CMK (cell line): Measurements from ENCODE around the gene TMC2.
"Not testable (repeated sequence)": the region's sequence is repeated elsewhere in the genome, so short reads cannot be mapped to it uniquely, and the experiment has no call there.

Source experiments
- DNase-seq: peaks from one replicate; pipeline ENCODE4 v3.0.0-alpha.2; 2010; ENCODE audit warnings: low read depth

TMC2 gene

GRCh38 chr20:2524709-2525506 is 11.5 kb upstream of the TMC2 start:
- peak; percentile 47 for DNase-seq

GRCh38 chr20:2526218-2526583 is 10.2 kb upstream of the TMC2 start:
- not testable (repeated sequence) for DNase-seq

- DNase-seq: no peak
These were observed 8.6 kb upstream of the TMC2 start for GRCh38 chr20:2527762-2528161.

- no peak for DNase-seq
These were observed 7.6 kb upstream of the TMC2 start for GRCh38 chr20:2528671-2529271.

- no peak for DNase-seq
These were observed 3.3 kb upstream of the TMC2 start for GRCh38 chr20:2533118-2533517.

- DNase-seq: no peak
These were observed 438 bp upstream of the TMC2 start for GRCh38 chr20:2535711-2536559.

GRCh38 chr20:2537101-2537500 is 728 bp downstream of the TMC2 start:
- DNase-seq: no peak

GRCh38 chr20:2538356-2538755 is 2.0 kb downstream of the TMC2 start:
- DNase-seq: no peak

GRCh38 chr20:2538931-2539720 is 2.8 kb downstream of the TMC2 start:
- no peak for DNase-seq

GRCh38 chr20:2541940-2542339 is 5.6 kb downstream of the TMC2 start:
- no peak for DNase-seq

- no peak for DNase-seq
These were observed 6.0 kb downstream of the TMC2 start for GRCh38 chr20:2542361-2542760.

- DNase-seq: no peak
These were observed 7.8 kb downstream of the TMC2 start for GRCh38 chr20:2544211-2544610.

- no peak for DNase-seq
These were observed 9.2 kb downstream of the TMC2 start for GRCh38 chr20:2545594-2545993.

GRCh38 chr20:2557873-2558580 is 21.7 kb downstream of the TMC2 start:
- DNase-seq: no peak

- DNase-seq: no peak
These were observed 22.4 kb downstream of the TMC2 start for GRCh38 chr20:2558581-2559278.

- no peak for DNase-seq
These were observed 22.9 kb downstream of the TMC2 start for GRCh38 chr20:2559279-2559626.

- no peak for DNase-seq
These were observed 23.3 kb downstream of the TMC2 start for GRCh38 chr20:2559651-2560050.

- no peak for DNase-seq
These were observed 26.7 kb downstream of the TMC2 start for GRCh38 chr20:2563116-2563515.

- DNase-seq: no peak
These were observed 28.0 kb downstream of the TMC2 start for GRCh38 chr20:2564406-2564805.

GRCh38 chr20:2575682-2576081 is 39.3 kb downstream of the TMC2 start:
- DNase-seq: no peak

- DNase-seq: no peak
These were observed 39.9 kb downstream of the TMC2 start for GRCh38 chr20:2576317-2576727.
